HK-2 (cell line): Measurements from ENCODE around the gene ACSL5.
"Not testable (repeated sequence)": the region's sequence is repeated elsewhere in the genome, so short reads cannot be mapped to it uniquely, and the experiment has no call there.

ENCODE experiments used
- DNase-seq: peaks from one replicate; pipeline ENCODE4 v3.0.0-alpha.2; 2018; ENCODE audit not compliant: unreplicated experiment

Gene ACSL5

GRCh38 chr10:112375721-112376395 is 1.9 kb downstream of the ACSL5 start:
- no peak for DNase-seq

DNA sequence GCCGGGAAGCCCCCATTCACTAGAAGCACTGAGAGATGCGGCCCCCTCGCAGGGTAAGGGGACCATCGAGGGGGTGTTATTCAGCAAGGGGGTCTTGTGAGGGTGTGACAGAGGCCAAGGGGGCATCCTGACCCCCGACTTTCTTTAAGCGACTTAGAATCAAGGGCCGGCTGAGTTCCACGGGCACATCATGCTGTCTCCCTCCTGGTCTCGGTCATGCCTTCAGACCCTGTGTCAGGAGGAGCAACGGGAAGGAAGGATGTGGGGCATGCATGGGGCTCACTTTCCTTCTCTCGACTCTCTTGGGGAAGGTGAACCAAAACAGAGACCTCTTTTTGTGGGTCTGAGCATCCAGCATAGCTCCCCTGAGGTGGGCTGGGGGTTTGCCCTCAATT is 2.5 kb downstream of the ACSL5 start:
- DNase-seq: no peak

GRCh38 chr10:112377116-112377515 is 3.2 kb downstream of the ACSL5 start:
- not testable (repeated sequence) for DNase-seq

DNA sequence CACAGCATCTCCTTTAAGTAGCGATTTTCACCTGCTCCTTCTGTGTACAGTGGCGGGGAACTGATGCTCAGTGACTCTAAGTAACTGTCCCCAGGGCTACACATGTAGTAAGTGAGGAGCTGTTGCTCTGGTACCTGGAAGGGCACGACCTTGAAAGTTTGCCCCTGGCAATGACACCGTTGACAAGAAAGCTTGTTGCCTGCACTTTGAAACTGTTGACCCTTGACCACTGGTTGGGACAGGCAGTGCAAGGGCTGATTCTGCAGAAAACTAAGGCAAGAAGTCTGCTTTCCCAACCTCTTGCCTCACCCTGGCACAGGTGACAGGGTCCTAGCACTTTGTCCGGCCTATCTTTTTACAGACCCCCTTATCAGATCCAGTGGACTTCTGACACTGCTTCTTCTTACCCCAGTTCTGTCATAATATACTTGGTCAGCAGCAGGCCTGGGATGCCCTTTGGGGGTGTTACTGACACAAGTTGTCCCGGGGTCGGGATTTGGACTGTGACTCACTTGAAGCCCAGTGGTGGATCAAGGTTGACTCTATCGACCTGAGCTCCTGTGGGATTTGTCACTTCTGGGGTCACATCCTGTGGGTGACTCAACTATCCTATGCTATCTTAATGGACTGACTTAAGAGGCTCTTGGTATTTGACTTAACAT is 5.8 kb downstream of the ACSL5 start:
- peak; percentile 53 for DNase-seq

DNA sequence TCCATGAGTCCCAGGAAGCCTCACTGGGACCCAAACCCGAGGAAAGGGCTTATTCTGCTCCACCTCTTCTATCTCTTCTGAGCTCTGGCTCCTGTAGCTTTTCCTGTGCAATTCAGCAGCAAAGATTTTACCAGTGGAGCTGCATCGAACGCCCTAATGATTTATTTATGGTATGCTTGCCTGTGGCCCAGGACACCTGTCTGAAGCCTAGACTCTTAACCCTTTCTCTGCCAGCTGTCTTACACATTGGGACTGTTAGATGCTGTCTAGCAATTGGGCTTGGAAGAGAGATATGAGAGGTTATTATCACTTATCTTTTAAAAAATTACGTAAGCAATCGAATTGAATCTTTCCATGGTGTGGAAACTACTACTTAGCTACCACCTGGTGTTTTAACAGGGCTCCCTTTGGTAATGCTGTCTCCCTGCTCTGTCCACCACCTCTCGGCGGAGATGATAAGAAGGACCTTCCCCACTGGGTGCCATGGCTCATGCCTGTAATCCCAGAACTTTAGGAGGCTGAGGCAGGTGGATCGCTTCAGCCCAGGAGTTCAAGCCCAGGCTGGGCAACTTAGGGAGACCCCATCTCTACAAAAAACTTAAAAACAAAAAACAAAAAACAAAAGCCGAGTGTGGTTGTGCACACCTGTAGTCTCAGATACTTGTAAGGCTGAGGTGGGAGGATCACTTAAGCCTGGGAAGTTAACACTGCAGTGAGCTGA is 8.8 kb downstream of the ACSL5 start:
- DNase-seq: no peak

GRCh38 chr10:112383325-112383724 is 9.4 kb downstream of the ACSL5 start:
- DNase-seq: peak; percentile 56

GRCh38 chr10:112384141-112384540 is 10.2 kb downstream of the ACSL5 start:
- DNase-seq: no peak

- no peak for DNase-seq
These were observed 11.3 kb downstream of the ACSL5 start for GRCh38 chr10:112385201-112385600.

GRCh38 chr10:112388056-112388455 is 14.1 kb downstream of the ACSL5 start:
- not testable (repeated sequence) for DNase-seq

DNA sequence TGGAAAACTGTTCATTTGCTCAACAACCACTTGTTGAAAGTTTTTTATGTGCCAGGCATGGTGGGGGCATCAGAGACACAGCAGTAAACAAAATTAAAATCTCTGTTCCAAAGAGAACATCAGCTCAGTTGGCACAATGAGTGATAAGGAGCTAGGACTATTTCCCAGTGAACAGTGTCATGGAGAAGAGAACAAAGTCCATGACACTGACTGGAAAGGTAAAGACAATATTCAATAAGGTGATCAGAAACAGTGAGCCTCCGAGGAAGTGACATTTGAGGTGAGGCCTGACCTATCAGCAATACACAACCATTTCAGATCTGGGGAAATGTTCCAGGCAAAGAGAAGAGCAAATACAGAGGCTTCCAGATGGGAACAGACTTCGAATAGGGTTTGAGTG is 14.6 kb downstream of the ACSL5 start:
- no peak for DNase-seq

DNA sequence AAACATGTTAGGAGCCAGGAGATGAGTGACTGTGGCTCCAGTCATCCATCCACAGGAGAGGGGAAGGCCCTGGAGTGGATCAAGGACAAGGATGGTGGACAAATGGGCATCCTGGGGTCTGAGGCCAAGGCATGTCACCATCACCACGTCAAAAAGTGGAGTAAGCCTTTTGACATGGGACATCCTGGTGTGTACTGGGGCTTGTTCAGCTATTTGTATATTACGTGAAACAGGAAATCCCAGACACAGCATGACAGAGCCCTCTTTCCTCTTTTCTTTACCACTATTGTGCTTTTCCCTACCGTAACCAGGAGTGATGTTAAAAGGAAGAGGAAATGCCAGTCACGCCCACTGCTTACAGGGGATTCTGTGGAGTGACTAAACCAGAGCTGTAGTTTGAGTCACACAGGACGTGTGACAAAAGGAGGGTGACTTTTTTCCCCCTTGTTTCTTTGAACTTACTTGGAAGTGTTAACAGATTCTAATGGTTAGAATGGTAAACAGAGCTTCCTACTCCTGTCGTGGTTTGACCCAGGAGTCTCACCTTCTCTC is 15.4 kb downstream of the ACSL5 start:
- peak; percentile 72 for DNase-seq

GRCh38 chr10:112390125-112390703 is 16.3 kb downstream of the ACSL5 start:
- no peak for DNase-seq

- no peak for DNase-seq
These were observed 19.4 kb downstream of the ACSL5 start for GRCh38 chr10:112393341-112393740.

DNA sequence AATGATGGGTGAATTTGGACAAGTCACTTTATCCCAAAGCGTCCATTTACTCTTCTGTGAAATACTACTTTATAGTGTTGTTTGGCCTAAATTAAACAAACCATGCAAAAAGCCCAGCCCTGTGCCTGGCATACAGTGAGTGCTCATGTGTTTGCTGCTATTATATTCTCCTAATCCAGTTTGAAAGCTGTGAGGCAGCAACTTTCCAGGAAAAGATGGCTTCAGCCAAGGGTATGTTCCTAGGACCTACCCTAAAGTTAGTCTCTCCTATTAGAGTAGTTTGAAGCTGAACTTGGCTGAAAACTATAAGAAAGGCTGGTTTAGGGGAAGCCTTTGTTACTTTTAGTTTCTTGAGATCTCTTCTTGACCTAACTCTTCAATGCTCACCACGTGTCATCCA is 19.9 kb downstream of the ACSL5 start:
- DNase-seq: no peak

GRCh38 chr10:112394475-112394875 is 20.6 kb downstream of the ACSL5 start:
- no peak for DNase-seq

DNA sequence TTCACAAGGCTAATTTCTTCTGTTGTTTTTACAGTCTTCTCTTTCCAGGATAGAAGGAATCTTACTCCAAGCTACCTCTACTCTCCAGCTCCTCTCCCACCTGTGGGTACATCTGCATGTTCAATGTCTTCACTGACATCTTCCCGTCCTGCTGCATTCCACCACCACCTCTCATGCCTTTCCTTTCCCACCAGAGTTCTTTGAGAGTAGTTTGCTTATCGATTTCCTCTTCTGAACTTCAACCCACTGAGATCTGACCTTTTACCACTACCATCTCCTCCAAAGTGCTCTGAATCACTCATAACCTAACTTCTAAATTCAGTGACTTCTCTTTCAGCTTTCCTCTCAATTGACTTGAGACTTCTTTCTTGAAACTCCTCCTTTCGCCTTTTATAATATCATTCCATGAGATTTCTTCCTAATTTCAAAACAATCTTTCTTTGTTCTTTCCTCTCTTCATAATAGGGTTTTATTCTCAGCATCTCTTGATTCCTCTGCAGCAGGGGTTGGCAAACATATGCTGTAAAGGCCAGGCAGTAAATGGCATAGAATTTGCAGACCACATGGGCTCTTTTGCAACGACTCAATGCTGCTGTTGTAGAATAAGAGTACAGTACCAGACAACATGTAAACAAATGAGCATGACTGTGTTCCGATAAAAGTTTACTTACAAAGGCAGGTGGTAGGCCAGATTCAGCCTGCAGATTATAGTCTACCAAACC is 22.1 kb downstream of the ACSL5 start:
- no peak for DNase-seq

GRCh38 chr10:112397592-112397991 is 23.7 kb downstream of the ACSL5 start:
- DNase-seq: no peak

DNA sequence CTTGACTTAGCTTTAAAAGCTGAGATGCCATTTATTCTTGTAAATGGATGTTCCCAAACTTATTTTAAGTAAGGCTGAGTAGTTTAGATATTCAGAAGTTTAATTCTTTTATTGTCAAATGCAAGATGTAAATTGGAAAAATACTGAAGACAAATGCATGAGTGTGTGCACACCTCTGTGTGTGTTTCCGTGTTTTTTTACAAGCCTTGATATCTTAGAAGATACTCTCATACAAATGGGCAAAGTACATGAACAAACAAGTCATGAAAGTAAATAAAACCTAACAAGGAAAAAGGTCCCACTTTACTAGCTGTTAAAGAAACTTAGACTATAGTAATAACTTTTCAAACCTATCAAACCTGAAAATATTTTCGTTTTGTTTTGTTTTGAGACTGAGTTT is 29.0 kb downstream of the ACSL5 start:
- no peak for DNase-seq

DNA sequence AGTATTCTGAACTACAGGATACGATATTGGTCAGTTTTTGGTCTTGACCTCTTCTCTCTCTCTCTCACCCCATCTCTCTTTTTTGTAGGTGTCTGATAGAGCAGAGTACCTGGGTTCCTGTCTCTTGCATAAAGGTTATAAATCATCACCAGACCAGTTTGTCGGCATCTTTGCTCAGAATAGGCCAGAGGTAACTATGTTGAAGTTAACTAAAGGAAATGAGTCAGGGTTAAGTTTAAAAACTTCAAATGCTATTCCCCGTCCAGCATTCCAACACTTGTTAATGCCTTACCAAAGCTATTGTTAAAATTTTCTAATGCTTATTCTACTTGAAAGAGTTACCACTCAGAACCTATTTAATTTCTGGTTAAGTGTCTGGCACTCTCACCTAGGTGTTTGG is 30.7 kb downstream of the ACSL5 start:
- DNase-seq: no peak

- not testable (repeated sequence) for DNase-seq
These were observed 32.9 kb downstream of the ACSL5 start for GRCh38 chr10:112406806-112407205.

GRCh38 chr10:112407696-112408095 is 33.8 kb downstream of the ACSL5 start:
- no peak for DNase-seq

GRCh38 chr10:112409299-112409698 is 35.4 kb downstream of the ACSL5 start:
- no peak for DNase-seq
